ENCODE results near the gene SCN8A. TPM values are rescaled to one million over a fixed set of nuclear protein-coding genes. Genes with fewer than 3 reads are reported as not detected.

The SCN8A gene
- total RNA-seq (1 to 10 TPM in 1 of 10 donors, under 1 TPM in 8, not detected in 1; 0.27 to 1.6 (median 0.46) TPM), polyA plus RNA-seq (under 1 TPM; 0.01 to 0.07 TPM)
- long read RNA-seq, donor 1, result 0 reads
- long read RNA-seq, donor 2, partial matches to known transcripts, result 0 of 1 reads
- long read RNA-seq, donor 2, other reads (novel, unspliced or antisense), result 1 of 1 reads
- long read RNA-seq, donor 3, result 0 reads

GRCh38 chr12:51591016-51591901, at the start of gene SCN8A:
SCN8A (plus strand) TSS chr12:51591233; CDS start chr12:51662818, 71,585 bp downstream.
- no peak within 1 kb of the TSS for H3K27ac ChIP-seq
- DNase-seq (peak; percentile 18 to 19), ATAC-seq (peak in 4 of 8 donors; percentile 41 to 67 (median 54))
- intact Hi-C loops (cut with DNase I), result no loop called here
- peaks cover 0 to 12% (median 10%) of the 10 kb centered on the region in 9 donors for H3K4me1 ChIP-seq
- no peaks in the 10 kb centered on the region for H3K9me3 ChIP-seq
- peaks cover 0 to 80% (median 36%) of the 10 kb centered on the region in 7 donors for H3K27me3 ChIP-seq
- WGBS, 2 donors, result 1% methylated on average over 38 to 91 of the region's 91 CpGs
- no peak for TF ChIP-seq CTCF (IDR thresholded peaks at IDR 0.05)
- H3K36me3 ChIP-seq, result no peaks in the 10 kb centered on the region
- peak within 1 kb of the TSS; percentile 37 to 65 (median 59) for H3K4me3 ChIP-seq

- no peak for ATAC-seq
Observed at GRCh38 chr12:51546097-51546496, 44.9 kb upstream of the SCN8A start.

DNA sequence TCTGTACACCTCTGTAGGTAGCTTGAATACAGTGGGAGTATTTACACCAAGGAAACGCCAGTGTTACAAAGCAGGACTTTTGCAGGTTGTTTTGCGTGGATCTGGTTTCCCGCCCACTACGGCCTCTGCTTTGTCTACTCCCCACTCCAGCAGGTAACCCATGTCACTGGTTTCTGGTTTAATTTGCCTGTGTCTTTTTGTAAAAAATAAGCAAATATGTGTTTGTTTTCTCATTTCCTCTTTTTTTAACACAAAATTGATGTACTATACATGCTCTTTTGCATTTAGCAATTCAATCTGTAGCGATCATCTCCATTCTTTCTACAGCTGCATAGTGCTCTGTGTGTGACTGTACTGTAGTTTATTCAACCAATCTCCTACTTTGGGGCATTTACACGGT, 43.4 kb upstream of the SCN8A start:
- H3K9me3 ChIP-seq, result no peaks in the 10 kb centered on the region
- no peak overlapping the region for H3K27ac ChIP-seq
- no peak for TF ChIP-seq CTCF (IDR thresholded peaks at IDR 0.05)
- DNase-seq (no peak), ATAC-seq (no peak)
- 81 to 91% methylated on average over 6 of the region's 6 CpGs for WGBS, 2 donors
- H3K36me3 ChIP-seq, result no peaks in the 10 kb centered on the region
- H3K27me3 ChIP-seq, result peaks cover 0 to 39% (median 19%) of the 10 kb centered on the region in 7 donors
- no peak overlapping the region for H3K4me3 ChIP-seq
- intact Hi-C loops (cut with DNase I), result no loop called here
- H3K4me1 ChIP-seq, result no peaks in the 10 kb centered on the region

More at GRCh38 chr12:51546097-51546496, 44.9 kb upstream of the SCN8A start:
- intact Hi-C loops (cut with DNase I), result no loop called here
- Histone ChIP-seq H3K4me1 (no peaks in the 10 kb centered on the region), H3K36me3 (no peaks in the 10 kb centered on the region), H3K27me3 (peaks cover 0 to 43% (median 19%) of the 10 kb centered on the region in 7 donors), H3K4me3 (no peak overlapping the region), H3K9me3 (no peaks in the 10 kb centered on the region), H3K27ac (no peak overlapping the region)
- no peak for TF ChIP-seq CTCF (IDR thresholded peaks at IDR 0.05)
- DNase-seq, result no peak

GRCh38 chr12:51548241-51548640, 42.8 kb upstream of the SCN8A start:
- peaks cover 0 to 38% (median 19%) of the 10 kb centered on the region in 7 donors for H3K27me3 ChIP-seq
- H3K36me3 ChIP-seq, result no peaks in the 10 kb centered on the region
- H3K4me1 ChIP-seq, result no peaks in the 10 kb centered on the region
- WGBS, 2 donors, result 35 to 40% methylated on average over 2 of the region's 2 CpGs
- H3K4me3 ChIP-seq, result no peak overlapping the region
- no peak for TF ChIP-seq CTCF (IDR thresholded peaks at IDR 0.05)
- H3K9me3 ChIP-seq, result peaks cover 0 to 2% (median 0%) of the 10 kb centered on the region in 11 donors
- H3K27ac ChIP-seq, result no peak overlapping the region
- ATAC-seq (no peak), DNase-seq (no peak)
- intact Hi-C loops (cut with DNase I), result no loop called here

Data from heart right ventricle (tissue), 16 donors.